Astrocyte (in vitro differentiated cells and primary cell): Measurements from ENCODE around the gene PLA2G4D.

Source experiments
- CTCF ChIP-seq: IDR thresholded peaks from 2 replicates; pipeline ENCODE4 v1.5.1; 2011; ENCODE audit warnings: low read depth, mild to moderate bottlenecking, inconsistent platforms, low read length, moderate library complexity; ENCODE audit not compliant: insufficient read depth
- EZH2 ChIP-seq: IDR thresholded peaks from 2 replicates; pipeline ENCODE4 v1.6.1; 2012; ENCODE audit warnings: mild to moderate bottlenecking, low read length, inconsistent platforms; ENCODE audit not compliant: insufficient read depth

DNA sequence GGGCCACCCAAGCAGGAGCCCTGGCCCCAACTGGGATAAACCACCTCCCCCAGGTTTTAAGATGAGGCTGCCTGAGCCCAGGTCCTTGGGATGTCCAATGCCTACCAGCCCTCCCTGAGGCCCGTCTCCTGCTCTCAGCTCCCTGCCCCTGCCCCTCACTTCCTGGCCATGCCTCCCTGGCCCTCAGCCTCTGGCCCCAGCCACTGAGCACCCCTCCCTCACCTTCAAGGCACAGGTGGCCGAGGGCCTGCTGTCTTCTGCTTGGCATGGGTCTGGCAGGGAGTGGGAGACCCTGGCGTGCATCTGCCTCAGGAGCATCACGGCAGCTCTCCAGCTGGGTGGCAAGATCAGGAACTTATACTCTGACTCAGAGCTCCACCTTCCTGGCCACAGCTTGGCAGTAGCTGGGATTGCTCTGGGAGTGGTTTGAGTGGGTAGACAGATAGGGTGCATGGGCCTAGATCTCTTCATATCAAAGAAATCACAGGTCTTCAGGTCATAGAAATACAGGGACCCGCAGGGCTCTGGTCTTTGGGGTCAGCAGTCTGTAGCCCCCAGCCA lies 73.6 kb downstream of the PLA2G4D start, which contains the start of gene PLA2G4E:
- no peak for TF ChIP-seq EZH2
- TF ChIP-seq CTCF, result no peak
